H1 (cell line): Measurements from ENCODE around the gene TMEM54. TPM values are rescaled to one million over a fixed set of nuclear protein-coding genes. Genes with fewer than 3 reads are reported as not detected.

Experiments
- CHD1 ChIP-seq: IDR thresholded peaks from 2 replicates; pipeline ENCODE4 v1.6.1; 2012; ENCODE audit warnings: low read depth, low read length, improper control_type of control experiment
- KDM1A ChIP-seq: fragments of 200-600, 300-600 bp; sonication (generic); IDR thresholded peaks from 2 replicates; pipeline ENCODE4 v1.7.1; 2016; ENCODE audit warnings: mild to moderate bottlenecking, low read length, borderline replicate concordance
- TEAD4 ChIP-seq: IDR thresholded peaks from 2 replicates; pipeline ENCODE4 v1.6.1; 2012; ENCODE audit warnings: low read depth, low read length, inconsistent platforms, mixed read lengths
- polyA plus RNA-seq, 7 experiments: library from polyadenylated mRNA; depleted of rRNA in 3 of 7; stranded (reverse) in 5 of 7; unstranded in 2 of 7; fragments of >200 nt in 5 of 7; fragments of 200-250 nt in 2 of 7; gene quantifications; 1 replicate in 5 of 7; 2 replicates in 1 of 7; 4 replicates in 1 of 7; pipeline versions ENCODE4 v1.2.1 to v1.2.3, GENCODE V29; 2011 to 2013; ENCODE audit warnings: missing spikeins in 2 of 7, mixed read lengths in 2 of 7
- total RNA-seq: library from RNA; stranded (reverse); fragmentation: NEBNext Ultra II Directional; extraction: Animal tissue kit (Norgen Biotek cat#: 25700); gene quantifications from 2 replicates; pipeline ENCODE4 v1.2.1, GENCODE V29; 2021

Gene TMEM54
- total and polyA plus RNA-seq, 2 of the 8 experiments (the other 6 are each of a cell fraction or from before 2014, with no cell fraction given) = 9.5 to 58.7 TPM

DNA sequence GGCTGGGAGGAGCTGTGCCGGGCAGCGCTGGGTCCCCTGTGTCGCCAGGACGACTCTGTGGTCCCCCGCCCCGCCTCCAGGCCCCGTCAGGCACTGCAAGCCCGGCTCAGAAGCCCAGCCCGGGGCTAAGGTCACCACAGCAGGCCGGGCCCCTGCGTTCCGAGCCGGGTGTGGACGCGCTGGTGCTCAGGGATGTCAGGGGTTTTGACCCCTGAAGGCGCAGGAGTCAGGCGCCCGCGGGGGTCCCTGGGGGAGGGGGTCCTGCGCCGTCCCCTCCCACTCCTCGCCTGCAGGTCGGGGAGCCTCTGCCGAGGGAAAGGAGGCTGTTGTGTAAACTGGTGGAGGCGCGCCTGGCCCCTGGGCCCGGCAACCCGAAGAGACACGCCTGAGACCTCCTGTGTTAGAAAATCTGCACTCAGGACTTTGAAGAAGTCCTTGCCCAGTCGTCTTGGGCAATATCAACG, 23.7 kb upstream of the TMEM54 start (continued):
- no peak for TF ChIP-seq TEAD4
- TF ChIP-seq KDM1A = no peak
- no peak for TF ChIP-seq CHD1
- TF ChIP-seq, all 59 proteins: peak for 4
